Activated naive CD4-positive, alpha-beta T cell treated with Interleukin-2 at 50 U/mL for 16 hours (primary cell): ENCODE results near the gene HECW1.
A peak's percentile ranks its signal among the peaks of the same experiment; 100 is the strongest.
"Not testable (repeated sequence)": the region's sequence is repeated elsewhere in the genome, so short reads cannot be mapped to it uniquely, and the experiment has no call there.

Experiments used
- DNase-seq: peaks from one replicate; pipeline ENCODE4 v3.0.0-alpha.2; 2020

HECW1 gene

DNA sequence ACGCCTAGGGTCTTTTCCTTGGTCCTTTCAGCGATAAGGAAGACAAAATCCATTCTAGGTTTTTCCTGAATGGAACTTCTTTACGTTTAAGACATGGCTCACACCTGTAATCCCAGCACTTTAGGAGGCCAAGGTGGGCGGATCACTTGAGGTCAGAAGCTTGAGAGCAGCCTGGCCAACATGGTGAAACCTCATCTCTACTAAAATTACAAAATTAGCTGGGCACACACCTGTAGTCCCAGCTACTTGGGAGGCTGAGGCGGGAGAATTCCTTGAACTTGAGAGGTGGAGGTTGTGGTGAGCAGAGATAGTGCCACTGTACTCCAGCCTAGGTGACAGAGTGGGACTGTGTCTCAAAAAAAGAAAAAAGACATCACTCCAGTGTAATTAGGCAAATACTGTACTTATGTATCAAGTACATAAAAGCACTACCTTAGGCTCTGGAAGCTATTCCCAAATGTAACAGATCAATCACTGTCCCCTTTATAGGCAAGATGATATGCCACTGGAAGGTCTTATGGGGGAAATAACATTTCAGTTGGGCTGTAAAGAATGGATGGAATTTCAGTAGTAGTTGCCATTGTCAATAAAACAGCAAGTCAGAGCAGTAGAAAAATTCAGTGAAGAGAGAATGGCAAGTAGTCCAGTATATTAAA, 476.2 kb downstream of the HECW1 start:
- no peak for DNase-seq

DNA sequence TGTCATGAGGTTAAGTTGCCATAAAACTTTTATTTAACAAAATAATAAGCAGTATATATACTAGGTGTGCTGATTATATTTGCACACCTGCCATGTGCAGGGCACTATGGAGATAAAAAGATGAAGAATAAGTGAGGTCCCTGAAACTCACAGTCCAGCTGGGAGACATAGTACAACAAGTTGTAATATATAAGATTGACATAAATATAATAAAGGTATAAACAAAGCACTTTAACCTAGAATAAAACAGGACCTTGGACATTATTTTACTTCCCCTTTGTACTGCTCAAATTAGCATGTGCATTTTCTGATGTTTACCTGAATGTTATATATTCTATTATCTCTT, 476.7 kb downstream of the HECW1 start:
- DNase-seq: no peak

DNA sequence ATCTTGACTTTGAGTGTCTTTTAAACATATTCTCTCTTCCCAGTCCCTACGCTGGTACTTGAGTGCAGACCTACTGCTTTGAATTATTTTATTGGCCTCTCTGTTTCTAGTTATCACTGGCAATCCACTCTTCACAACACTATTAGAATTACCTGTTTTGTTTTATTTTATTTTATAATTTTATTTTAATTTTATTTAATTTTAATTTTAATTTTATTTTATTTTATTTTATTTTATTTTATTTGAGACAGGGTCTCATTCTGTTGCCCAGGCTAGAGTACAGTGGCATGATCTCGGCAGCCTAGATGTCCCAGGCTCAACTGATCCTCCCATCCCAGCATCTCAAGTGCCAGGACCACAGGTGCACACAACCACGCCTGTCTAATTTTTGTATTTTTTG, 477.3 kb downstream of the HECW1 start:
- no peak for DNase-seq

DNA sequence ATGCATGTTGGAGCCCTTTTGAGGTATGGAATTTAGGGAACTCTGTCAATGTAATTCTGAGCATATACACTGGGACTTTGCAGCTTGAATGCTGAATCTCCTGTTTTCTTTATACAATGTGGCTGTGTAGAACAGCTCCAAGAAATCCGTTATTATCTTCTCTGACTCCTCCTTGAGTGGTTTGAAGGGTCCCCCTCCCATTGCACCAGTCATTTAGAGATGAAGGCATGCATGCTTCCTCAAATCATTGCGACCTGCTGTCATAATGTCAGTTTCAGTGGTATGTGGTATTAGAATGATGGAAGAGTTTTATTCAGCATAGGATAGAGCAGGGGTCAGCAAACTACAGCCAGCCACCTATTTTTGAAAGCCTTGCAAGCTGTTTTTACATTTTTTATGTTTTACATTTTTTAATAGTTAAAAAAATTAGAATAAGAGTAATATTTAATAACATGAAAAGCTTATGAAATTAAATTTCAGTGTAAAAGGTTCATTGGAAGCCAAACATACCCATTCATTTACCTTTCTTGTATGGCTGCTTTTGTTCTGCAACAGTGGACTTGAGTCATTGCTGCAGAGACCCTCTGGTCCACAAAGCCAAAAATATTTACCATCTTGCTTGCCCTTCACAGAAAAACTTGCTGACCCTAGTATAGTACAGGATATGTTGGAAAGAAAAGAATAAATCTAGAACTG, 478.6 kb downstream of the HECW1 start:
- peak; percentile 48 for DNase-seq

DNA sequence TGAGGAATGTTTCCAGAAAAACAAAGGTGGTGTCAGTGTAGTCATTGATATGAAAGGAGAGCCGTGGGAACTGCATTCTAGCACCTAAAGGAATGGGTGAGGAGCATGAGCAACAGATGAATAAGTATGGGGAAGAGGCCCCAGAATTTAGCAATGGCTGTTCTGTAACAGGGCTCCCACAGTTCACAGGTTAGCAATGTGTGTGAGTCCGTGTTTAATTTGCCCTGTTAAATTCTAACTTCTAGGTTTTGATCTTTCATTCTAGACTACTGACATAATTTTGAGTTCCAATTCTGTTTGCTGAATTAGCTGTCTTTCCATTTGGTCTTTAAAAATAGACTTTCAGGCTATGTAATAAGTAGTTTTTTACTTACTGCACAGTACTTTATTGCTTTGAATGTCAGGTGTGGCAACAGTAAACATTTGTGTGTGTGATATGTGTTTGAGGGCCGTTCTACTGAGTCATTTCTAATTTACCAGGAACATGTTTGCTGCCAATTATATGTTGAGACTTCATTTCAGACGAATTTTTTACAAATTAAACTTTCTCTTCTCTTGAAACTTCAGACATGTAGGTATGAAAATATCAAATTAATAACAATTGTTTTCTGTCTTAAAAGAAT, 479.2 kb downstream of the HECW1 start:
- no peak for DNase-seq

DNA sequence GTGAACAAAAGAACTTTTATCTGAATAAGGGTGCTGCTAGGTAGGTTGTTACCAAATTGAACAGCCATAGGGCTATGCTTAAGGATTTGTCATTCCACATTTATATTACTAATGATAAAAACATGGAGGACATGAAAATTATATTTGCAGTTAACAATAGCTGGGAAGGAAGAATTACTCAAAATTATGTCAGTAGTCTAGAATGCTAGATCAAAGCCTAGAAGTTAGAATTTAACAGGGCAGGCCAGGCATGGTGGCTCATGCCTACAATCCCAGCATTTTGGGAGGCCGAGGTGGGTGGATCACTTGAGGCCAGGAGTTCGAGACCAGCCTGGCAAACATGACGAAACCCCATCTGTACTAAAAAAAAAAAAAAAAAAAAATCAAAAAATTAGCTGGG, 479.9 kb downstream of the HECW1 start:
- no peak for DNase-seq

DNA sequence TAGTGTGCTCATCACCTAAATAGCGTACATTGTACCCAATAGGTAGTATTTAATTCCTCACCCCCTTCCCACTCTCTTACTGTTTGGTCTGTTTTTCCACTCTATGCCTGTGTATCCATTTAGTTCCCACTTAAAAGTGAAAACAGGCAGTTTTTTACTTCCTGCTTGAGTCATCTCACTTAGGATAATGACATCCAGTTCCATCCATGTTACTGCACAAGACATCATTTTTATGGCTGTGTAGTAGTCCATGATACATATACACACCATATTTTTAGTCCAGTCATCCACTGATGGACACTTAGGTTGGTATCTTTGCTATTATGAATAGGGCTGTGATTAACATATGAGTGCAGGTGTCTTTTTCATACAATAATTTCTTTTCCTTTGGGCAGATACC, 480.6 kb downstream of the HECW1 start:
- no peak for DNase-seq

DNA sequence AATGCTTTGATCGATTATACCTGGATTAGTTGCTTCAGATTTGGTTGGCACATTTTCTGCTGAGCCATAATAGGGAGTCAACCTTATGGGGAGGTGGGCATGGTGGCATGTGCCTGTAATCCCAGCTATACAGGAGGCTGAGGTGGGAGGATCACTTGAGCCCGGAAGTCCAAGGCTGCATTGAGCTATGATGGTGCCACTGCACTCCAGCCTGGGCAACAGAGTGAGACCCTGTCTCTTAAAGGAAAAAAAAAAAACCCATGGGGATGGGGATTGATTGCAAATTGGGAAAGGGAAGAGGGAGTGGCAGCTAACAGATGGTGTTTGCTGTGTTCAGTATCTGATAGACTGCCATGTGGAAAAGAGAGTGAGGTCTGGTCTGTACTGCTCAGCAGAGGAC, 481.6 kb downstream of the HECW1 start:
- no peak for DNase-seq

DNA sequence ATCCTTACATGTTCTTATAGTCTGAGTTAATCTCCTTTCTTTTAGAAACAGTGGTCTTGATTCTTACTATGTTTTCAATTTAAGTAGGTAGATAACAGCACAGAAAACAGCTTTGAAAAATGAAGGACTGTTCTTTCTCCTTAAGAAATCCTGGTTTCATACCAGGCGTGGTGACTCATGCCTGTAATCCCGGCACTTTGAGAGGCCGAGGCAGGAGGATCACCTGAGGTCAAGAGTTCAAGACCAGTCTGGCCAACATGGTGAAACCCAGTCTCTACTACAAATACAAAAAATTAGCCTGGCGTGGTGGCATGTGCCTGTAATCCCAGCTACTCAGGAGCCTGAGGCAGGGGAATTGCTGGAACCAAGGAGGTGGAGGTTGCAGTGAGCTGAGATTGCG, 484.0 kb downstream of the HECW1 start:
- not testable (repeated sequence) for DNase-seq

DNA sequence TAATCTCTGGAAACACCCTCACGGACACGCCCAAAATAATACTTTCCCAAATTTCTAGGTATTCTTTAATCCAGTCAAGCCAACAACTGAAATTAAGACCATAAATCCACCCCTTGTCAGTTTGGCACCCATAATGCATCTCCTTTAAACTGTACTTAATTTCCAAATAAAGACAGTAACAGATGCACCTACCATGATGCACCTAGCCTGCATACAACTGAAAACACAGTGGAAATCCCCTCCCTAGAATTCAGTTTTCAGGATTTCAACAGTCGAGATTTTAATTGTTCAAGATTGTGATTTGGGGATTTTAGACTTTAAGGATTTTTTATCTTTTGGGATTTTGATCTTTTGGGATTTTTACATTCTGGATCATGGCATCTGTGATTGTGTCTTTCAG, 487.6 kb downstream of the HECW1 start:
- no peak for DNase-seq

DNA sequence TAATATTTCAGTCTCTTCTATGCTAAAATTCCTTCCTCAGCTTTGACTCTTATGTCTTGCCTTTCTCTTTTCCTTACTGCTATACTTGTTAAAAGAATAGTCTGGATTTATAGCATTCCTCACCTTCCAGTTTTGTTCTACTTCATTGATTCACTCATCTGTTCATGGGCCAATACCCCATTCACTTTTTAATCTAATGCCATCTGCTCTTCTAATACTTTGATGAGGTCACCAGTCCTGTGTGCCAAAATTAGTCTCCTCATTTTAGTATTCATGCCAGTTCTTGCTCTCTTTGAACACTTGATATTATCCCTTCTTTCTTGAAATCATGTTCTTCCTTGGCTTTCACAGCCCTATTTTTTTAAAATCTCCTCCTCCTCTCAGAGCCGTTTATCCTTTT, 489.8 kb downstream of the HECW1 start:
- DNase-seq: no peak

DNA sequence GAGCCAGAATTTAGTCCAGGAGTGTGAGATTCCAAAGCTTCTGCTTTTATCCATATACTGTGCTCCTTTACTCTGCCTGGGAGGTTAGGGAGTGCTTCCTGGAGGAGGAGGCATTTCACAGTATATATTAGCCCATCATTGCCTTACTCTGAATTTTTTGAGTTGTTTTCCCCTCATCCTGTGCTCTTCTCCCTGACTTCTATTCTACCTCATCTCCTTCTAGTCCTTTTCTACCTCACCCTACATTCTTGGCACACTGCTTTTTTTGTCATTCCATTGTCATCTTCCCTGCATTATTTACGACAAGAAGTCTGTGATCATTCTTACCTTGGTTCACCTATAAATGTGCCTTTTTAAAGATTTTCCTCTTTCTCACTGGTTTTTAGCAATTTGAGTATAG, 491.8 kb downstream of the HECW1 start:
- no peak for DNase-seq

DNA sequence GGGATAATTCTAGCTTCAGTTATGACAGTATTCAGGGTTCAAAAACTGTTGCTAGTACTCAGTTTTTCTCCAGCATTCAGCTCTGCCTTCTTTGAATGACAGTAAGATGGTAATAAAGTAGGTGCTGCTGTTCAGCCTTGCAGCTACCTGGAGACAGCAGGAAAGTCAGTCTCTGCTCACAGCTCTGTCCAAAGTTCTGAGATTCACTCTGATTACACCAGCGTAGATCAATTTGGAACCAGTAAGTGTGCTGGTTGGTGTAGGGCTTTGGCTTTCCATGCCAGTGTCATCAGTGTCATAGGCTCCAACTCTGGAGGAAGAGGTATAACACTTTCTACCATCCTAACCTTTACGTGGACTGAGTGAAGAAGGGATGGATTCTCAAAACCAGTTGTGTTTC, 496.6 kb downstream of the HECW1 start:
- DNase-seq: no peak

DNA sequence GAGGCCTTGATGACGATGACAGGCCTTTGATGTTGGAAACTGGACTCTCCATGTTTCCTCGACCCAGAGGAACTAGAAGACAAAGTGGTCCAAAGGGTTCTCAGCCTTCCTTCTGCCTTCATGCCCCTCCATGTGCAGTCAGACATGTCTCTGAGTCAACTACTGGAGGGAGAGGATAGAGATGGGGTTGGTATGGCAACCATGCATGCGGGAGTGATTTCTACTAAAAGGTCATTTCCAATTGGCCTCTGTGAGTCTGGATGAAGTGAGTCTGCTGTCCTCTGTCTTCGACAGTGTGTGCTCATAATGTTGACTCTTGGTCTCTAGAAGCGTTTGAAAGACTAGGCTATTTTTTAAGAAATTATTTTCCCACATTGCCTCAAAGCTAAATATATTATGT, 499.7 kb downstream of the HECW1 start:
- DNase-seq: no peak

DNA sequence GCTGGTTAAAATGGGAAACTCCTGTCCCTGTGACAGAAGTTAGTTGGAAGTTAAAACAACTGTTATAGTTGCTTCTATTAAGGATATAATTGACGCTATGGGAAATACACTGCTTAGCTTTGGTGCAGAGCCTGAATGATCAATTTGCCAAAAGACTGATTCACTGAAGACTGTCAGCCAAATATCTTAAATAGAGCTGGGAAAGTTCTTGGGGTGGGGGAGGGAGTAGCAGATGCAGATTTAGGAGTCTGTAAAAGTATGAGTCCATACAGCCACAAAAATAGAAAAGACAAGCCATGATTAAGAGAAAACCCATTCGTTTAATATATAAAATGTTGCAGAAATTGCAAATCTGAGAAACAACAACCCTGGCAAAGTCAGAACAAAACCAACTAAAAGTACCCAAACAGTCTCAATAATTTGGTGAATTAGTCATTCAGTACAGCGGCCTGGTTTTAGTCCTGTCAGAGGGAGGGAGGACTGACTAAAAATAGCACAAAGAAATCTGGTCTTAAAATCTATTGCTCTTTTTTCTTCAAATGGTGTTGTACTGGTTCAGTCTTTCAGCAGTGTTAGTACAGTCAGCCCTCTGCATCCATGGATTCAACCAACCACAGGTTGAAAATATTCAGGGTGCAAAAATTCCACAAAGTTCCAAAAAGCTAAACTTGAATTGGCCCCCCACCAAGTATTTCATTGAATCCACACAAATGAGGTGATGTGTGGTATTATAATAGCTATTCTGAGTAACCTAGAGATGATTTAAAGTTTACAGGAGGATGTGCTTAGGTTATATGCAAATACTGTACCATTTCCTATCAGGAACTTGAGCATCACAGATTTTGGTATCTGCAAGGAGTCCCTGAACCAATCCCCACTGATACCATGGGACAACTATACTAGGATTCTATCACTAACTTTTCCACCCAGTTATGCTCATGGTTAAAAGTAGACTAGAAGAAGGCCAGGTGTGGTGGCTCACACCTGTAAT, 500.4 kb downstream of the HECW1 start:
- no peak for DNase-seq
